Measurements from ENCODE around the gene PTPN14. TPM values are rescaled to one million over a fixed set of nuclear protein-coding genes. Genes with fewer than 3 reads are reported as not detected.
"Not testable (repeated sequence)": the region's sequence is repeated elsewhere in the genome, so short reads cannot be mapped to it uniquely, and the experiment has no call there.

PTPN14 gene
- polyA plus RNA-seq, result 0.07 and 0.20 TPM in 2 replicates
- polyA minus RNA-seq, result 0.23 and 0.24 TPM in 2 replicates

- Histone ChIP-seq H3K36me3 (ENCODE audit: insufficient read depth, low read length) (no peaks in the 10 kb centered on the region), H3K9me3 (ENCODE audit: low read length) (no peaks in the 10 kb centered on the region), H3K79me2 (replicated peaks; ENCODE audit: insufficient read depth, low read length) (no peaks in the 10 kb centered on the region), H3K27ac (ENCODE audit: low read length) (no peak within 1 kb of the TSS), H3K9ac (ENCODE audit: low read length) (peak within 1 kb of the TSS; percentile 41), H2AFZ (ENCODE audit: low read depth, low read length) (peak within 1 kb of the TSS; percentile 21), H3K4me2 (ENCODE audit: low read length) (peak within 1 kb of the TSS; percentile 68), H3K27me3 (ENCODE audit: insufficient read depth, low read depth, low read length) (peaks cover 32% of the 10 kb centered on the region), H3K4me3 (ENCODE audit: low read length) (peak within 1 kb of the TSS; percentile 74), H3K9me2 (ENCODE audit: insufficient read depth, low read length) (no peaks in the 10 kb centered on the region), H3F3A (ENCODE audit: insufficient read depth, low read length, poor library complexity, severe bottlenecking) (no peaks in the 10 kb centered on the region), H4K20me1 (ENCODE audit: insufficient read depth) (no peaks in the 10 kb centered on the region)
- TF ChIP-seq CTCF (IDR thresholded peaks at IDR 0.05; ENCODE audit: poor library complexity, severe bottlenecking), result peak; percentile 41
- TF ChIP-seq SMC3 (conservative IDR thresholded peaks at IDR 0.05; ENCODE audit: poor library complexity), result peak; percentile 21
- no peak for TF ChIP-seq POLR2AphosphoS5 (IDR thresholded peaks at IDR 0.05)
Observed at GRCh38 chr1:214551436-214552173, at the start of gene PTPN14. TSS of gene PTPN14 (minus strand) at chr1:214551602. CDS start at chr1:214464803, 86,799 bp downstream.

- no peaks in the 10 kb centered on the region for H3K27me3 ChIP-seq (ENCODE audit: insufficient read depth, low read depth, low read length)
- H3F3A ChIP-seq (ENCODE audit: insufficient read depth, low read length, poor library complexity, severe bottlenecking), result no peaks in the 10 kb centered on the region
- no peak overlapping the region for H3K9ac ChIP-seq (ENCODE audit: low read length)
- no peaks in the 10 kb centered on the region for H3K9me2 ChIP-seq (ENCODE audit: insufficient read depth, low read length)
- no peaks in the 10 kb centered on the region for H3K79me2 ChIP-seq (replicated peaks; ENCODE audit: insufficient read depth, low read length)
- H3K4me3 ChIP-seq (ENCODE audit: low read length), result no peak overlapping the region
- H3K9me3 ChIP-seq (ENCODE audit: low read length), result no peaks in the 10 kb centered on the region
- H2AFZ ChIP-seq (ENCODE audit: low read depth, low read length), result no peak overlapping the region
- H3K36me3 ChIP-seq (ENCODE audit: insufficient read depth, low read length), result no peaks in the 10 kb centered on the region
- no peak overlapping the region for H3K4me2 ChIP-seq (ENCODE audit: low read length)
- no peak overlapping the region for H3K27ac ChIP-seq (ENCODE audit: low read length)
- no peaks in the 10 kb centered on the region for H4K20me1 ChIP-seq (ENCODE audit: insufficient read depth)
- TF ChIP-seq POLR2AphosphoS5 (IDR thresholded peaks at IDR 0.05) (no peak), RAD21 (conservative IDR thresholded peaks at IDR 0.05) (no peak), TAF1 (IDR thresholded peaks at IDR 0.05; ENCODE audit: low read depth) (no peak), CTCF (IDR thresholded peaks at IDR 0.05; ENCODE audit: poor library complexity, severe bottlenecking) (no peak), REST (IDR thresholded peaks at IDR 0.05; ENCODE audit: borderline replicate concordance) (no peak), SMC3 (conservative IDR thresholded peaks at IDR 0.05; ENCODE audit: poor library complexity) (no peak), EP300 (conservative IDR thresholded peaks at IDR 0.05; ENCODE audit: poor library complexity, severe bottlenecking) (no peak), MXI1 (conservative IDR thresholded peaks at IDR 0.05; ENCODE audit: poor library complexity, severe bottlenecking) (no peak), EZH2 (IDR thresholded peaks at IDR 0.05; ENCODE audit: borderline replicate concordance, insufficient read depth, low read length, poor library complexity, severe bottlenecking) (no peak)
Observed at GRCh38 chr1:214593158-214593557, 41.8 kb upstream of the PTPN14 start.

- not testable (repeated sequence) for H3F3A ChIP-seq (ENCODE audit: insufficient read depth, low read length, poor library complexity, severe bottlenecking)
Observed at GRCh38 chr1:214591918-214592317, 40.5 kb upstream of the PTPN14 start.

More at GRCh38 chr1:214591918-214592317, 40.5 kb upstream of the PTPN14 start:
- not testable (repeated sequence) for H3K9ac ChIP-seq (ENCODE audit: low read length); H2AFZ ChIP-seq (ENCODE audit: low read depth, low read length); H3K27ac ChIP-seq (ENCODE audit: low read length); H3K36me3 ChIP-seq (ENCODE audit: insufficient read depth, low read length); H3K9me3 ChIP-seq (ENCODE audit: low read length); H3K27me3 ChIP-seq (ENCODE audit: insufficient read depth, low read depth, low read length); H3K79me2 ChIP-seq (replicated peaks; ENCODE audit: insufficient read depth, low read length); H4K20me1 ChIP-seq (ENCODE audit: insufficient read depth); H3K4me2 ChIP-seq (ENCODE audit: low read length); H3K9me2 ChIP-seq (ENCODE audit: insufficient read depth, low read length); H3K4me3 ChIP-seq (ENCODE audit: low read length)

Measured in neural cell (in vitro differentiated cells).